Tibial artery (tissue), 4 donors: ENCODE measurements around the gene CDCP1.

Experiments used
- DNase-seq, 2 donors: peaks; one replicate each; pipeline ENCODE4 v3.0.0-alpha.2; 2019
- H3K27ac ChIP-seq, 2 donors: fragments of 200-600 bp; sonication (generic) in 1 of 2; 1 replicate in 1 of 2; 2 replicates in 1 of 2; pipeline ENCODE4 v1.5.1; 2018 to 2019; ENCODE audit warnings: mild to moderate bottlenecking in 1 of 2
- H3K27me3 ChIP-seq, 2 donors: fragments of 200-600 bp; sonication (generic) in 1 of 2; one replicate each; pipeline versions ENCODE4 v1.5.1 to v1.6.0; 2016 to 2019
- H3K36me3 ChIP-seq, 3 donors: fragments of 200-600 bp; sonication (generic) in 2 of 3; one replicate each; pipeline ENCODE4 v1.5.1; 2016 to 2019; ENCODE audit warnings: mild to moderate bottlenecking in 2 of 3
- H3K4me1 ChIP-seq, 4 donors: fragments of 200-600 bp; sonication (generic) in 2 of 4; 1 replicate in 3 of 4; 2 replicates in 1 of 4; pipeline ENCODE4 v1.5.1; 2016 to 2019
- H3K4me3 ChIP-seq, 2 donors: fragments of 200-600 bp; sonication (generic) in 1 of 2; 1 replicate in 1 of 2; 2 replicates in 1 of 2; pipeline ENCODE4 v1.5.1; 2018 to 2019; ENCODE audit warnings: mild to moderate bottlenecking in 2 of 2
- H3K9me3 ChIP-seq, 3 donors: fragments of 200-600 bp; sonication (generic) in 1 of 3; one replicate each; pipeline ENCODE4 v1.5.1; 2016 to 2019
- intact Hi-C: fragments of 100-400 bp; cut with DNase I; formaldehyde crosslinking; loops from one replicate; pipeline ENCODE4 v1.15.0; 2023; ENCODE audit warnings: low total_unique reads
- TF ChIP-seq, protein P1 (sequence below), 2 experiments: fragments of 200-600 bp in 1 of 2; fragments of 450-650 bp in 1 of 2; IDR thresholded peaks; one replicate each; pipeline ENCODE4 v1.5.1; 2017 to 2019; ENCODE audit warnings: antibody characterized with exemption in 2 of 2, mild to moderate bottlenecking in 1 of 2, moderate library complexity in 1 of 2

The CDCP1 gene

DNA sequence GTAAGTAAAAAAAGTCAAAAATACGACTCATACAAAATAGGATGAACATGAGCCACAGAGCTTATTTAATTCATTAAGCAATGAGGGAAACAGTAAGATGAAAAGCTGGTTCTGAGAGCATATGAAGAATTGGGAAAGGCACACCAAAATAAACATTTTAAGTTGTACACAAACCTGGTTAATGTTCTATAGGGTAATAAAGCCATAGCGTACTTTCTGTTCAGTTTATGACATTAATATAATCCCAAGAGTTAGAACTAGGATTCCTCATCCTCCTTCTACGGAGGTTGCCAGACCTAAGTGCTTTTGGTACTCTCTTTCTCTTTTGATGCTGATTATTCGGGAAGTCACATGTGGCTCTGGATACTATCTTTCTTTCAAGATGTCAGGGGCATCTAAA is 78.7 kb downstream of the CDCP1 start:
- H3K4me1 ChIP-seq = peaks cover 0 to 3% (median 2%) of the 10 kb centered on the region in 4 donors
- intact Hi-C loops = no loop called here
- no peaks in the 10 kb centered on the region for H3K27me3 ChIP-seq
- H3K4me3 ChIP-seq = no peak overlapping the region
- TF ChIP-seq, protein P1, sequence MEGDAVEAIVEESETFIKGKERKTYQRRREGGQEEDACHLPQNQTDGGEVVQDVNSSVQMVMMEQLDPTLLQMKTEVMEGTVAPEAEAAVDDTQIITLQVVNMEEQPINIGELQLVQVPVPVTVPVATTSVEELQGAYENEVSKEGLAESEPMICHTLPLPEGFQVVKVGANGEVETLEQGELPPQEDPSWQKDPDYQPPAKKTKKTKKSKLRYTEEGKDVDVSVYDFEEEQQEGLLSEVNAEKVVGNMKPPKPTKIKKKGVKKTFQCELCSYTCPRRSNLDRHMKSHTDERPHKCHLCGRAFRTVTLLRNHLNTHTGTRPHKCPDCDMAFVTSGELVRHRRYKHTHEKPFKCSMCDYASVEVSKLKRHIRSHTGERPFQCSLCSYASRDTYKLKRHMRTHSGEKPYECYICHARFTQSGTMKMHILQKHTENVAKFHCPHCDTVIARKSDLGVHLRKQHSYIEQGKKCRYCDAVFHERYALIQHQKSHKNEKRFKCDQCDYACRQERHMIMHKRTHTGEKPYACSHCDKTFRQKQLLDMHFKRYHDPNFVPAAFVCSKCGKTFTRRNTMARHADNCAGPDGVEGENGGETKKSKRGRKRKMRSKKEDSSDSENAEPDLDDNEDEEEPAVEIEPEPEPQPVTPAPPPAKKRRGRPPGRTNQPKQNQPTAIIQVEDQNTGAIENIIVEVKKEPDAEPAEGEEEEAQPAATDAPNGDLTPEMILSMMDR (IDR thresholded peaks at IDR 0.05) = no peak
- no peak for DNase-seq
- no peak overlapping the region for H3K27ac ChIP-seq
- no peaks in the 10 kb centered on the region for H3K9me3 ChIP-seq
- H3K36me3 ChIP-seq = no peaks in the 10 kb centered on the region

DNA sequence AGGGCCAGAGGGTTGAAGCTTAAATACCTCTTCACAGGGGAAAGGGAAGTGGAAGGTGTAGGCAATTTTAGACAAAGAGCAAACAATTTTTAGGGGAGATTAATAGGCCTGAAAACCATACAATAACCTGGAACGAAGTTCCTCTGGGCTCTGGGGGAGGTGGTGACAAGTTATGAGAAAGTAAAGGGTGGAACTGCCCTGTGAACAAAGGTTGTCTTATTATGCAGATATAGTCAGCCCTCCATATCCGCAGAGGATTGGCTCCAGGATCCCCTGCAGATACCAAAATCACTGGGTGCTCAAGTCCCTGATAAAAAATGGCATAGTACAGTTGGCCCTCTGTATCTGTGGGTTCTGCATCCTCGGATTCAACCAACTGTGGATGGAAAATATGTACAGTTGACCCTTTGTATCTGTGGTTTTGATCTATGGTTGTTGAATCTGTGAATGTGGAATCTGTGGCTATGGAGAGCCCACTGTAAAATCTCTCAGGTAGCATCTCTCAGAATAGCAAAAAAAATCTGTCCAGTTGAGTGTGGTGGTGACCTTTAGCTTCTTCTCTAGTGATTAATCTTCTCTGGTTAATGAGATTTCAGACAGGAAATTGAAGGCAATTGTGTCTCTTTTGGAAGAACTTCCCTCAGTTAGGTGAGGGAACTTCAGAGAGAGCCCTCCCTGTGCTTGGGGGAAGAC is 79.9 kb downstream of the CDCP1 start:
- H3K27me3 ChIP-seq = no peaks in the 10 kb centered on the region
- H3K9me3 ChIP-seq = no peaks in the 10 kb centered on the region
- no peak for DNase-seq
- TF ChIP-seq, protein P1 (IDR thresholded peaks at IDR 0.05) = no peak
- H3K4me1 ChIP-seq = peaks cover 0 to 3% (median 2%) of the 10 kb centered on the region in 4 donors
- no peaks in the 10 kb centered on the region for H3K36me3 ChIP-seq
- intact Hi-C loops = no loop called here
- H3K27ac ChIP-seq = no peak overlapping the region
- H3K4me3 ChIP-seq = no peak overlapping the region

DNA sequence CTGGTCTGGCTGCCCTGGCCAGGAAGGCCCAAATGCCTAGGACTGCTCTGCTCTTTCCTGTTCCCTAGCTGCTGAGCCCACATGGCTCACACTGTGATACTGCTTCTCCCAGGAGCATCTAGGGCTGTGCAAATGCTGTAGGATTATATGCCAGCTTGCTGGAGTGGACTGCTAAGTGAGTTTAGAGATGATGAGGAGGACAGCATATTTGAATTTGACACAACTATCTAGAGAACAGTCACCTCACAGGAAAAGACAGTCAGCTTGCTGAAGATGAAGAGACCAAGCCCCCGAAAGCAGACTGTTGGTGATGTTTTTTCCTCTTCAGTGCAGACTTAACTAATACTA is 80.8 kb downstream of the CDCP1 start:
- intact Hi-C loops = no loop called here
- TF ChIP-seq, protein P1 (IDR thresholded peaks at IDR 0.05) = no peak
- H3K27me3 ChIP-seq = no peaks in the 10 kb centered on the region
- H3K9me3 ChIP-seq = no peaks in the 10 kb centered on the region
- peaks cover 0 to 3% (median 3%) of the 10 kb centered on the region in 4 donors for H3K4me1 ChIP-seq
- no peak overlapping the region for H3K4me3 ChIP-seq
- H3K27ac ChIP-seq = no peak overlapping the region
- H3K36me3 ChIP-seq = no peaks in the 10 kb centered on the region
- DNase-seq = no peak

DNA sequence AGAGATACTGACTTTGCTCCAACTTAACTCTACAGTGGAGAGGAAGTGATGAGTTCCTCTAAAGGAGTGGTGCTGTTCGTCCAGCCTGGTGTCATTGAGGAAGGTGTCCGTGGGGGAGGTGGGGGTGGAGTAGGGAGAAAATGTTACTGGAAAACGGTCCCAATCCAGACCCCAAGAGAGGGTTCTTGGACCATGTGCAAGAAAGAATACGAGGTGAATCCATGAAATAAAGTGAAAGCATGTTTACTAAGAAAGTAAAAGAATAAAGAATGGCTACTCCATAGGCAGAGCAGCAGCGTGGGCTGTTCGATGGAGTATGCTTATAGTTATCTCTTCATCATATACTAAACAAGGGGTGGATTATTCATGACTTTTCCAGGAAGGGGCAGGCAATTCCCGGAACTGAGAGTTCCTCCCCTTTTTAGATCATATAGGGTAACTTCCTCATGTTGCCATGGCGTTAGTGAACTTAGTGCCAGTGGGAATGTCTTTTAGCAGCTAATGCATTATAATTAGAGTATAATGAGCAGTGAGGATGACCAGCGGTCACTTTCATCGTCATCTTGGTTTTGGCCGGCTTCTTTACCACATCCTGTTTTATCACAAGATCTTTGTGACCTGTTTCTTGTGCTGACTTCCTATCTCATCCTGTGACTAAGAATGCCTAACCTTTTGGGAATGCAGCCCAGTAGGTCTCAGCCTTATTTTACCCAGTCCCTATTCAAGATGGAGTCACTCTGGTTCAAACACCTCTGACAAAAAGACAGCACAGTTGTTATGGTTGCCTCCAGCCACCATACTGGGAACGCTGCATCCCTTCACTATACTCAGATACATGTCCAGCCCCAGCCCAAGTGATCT is 81.4 kb downstream of the CDCP1 start:
- Histone ChIP-seq H3K27ac (no peak overlapping the region), H3K36me3 (no peaks in the 10 kb centered on the region), H3K9me3 (no peaks in the 10 kb centered on the region), H3K4me1 (peaks cover 0 to 3% (median 3%) of the 10 kb centered on the region in 4 donors), H3K4me3 (no peak overlapping the region), H3K27me3 (no peaks in the 10 kb centered on the region)
- DNase-seq = no peak
- intact Hi-C loops = no loop called here
- TF ChIP-seq, protein P1 (IDR thresholded peaks at IDR 0.05) = no peak

DNA sequence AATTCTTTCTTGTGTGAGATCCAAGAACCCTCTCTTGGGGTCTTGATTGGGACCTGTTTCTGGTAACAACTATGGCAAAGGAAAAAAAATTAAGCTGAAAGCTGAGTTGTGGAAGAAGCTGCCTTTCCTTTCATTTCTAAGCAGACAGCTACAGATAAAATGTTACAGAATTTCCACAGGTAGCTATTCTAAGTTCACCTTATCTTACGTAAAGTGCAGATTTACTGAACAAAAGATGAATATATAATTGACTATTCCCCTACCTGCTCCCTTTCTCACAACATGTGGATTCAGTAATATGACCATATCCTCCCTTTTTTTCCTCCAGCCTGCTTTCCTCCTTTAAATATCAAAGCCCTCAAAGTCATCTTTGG is 83.5 kb downstream of the CDCP1 start:
- Histone ChIP-seq H3K4me3 (no peak overlapping the region), H3K9me3 (no peaks in the 10 kb centered on the region), H3K27me3 (no peaks in the 10 kb centered on the region), H3K27ac (no peak overlapping the region), H3K36me3 (no peaks in the 10 kb centered on the region), H3K4me1 (peaks cover 0 to 6% (median 4%) of the 10 kb centered on the region in 4 donors)
- intact Hi-C loops = no loop called here
- TF ChIP-seq, protein P1 (IDR thresholded peaks at IDR 0.05) = no peak
- DNase-seq = no peak
